HFF-Myc (cell line): ENCODE measurements around the gene TTC28.

Experiments used
- DNase-seq: peaks from one replicate; pipeline ENCODE4 v3.0.0-alpha.2; 2011; ENCODE audit warnings: low read depth; ENCODE audit errors: extremely low read depth
- H3K4me3 ChIP-seq: replicated peaks from 2 replicates; pipeline ENCODE4 v1.5.1; 2011; ENCODE audit warnings: low read depth, mild to moderate bottlenecking, control low read depth, low read length
- TF ChIP-seq, protein P1 (sequence below): IDR thresholded peaks from 2 replicates; pipeline ENCODE4 v1.5.1; 2012; ENCODE audit warnings: mild to moderate bottlenecking, low read depth, low read length, control low read depth; ENCODE audit errors: missing control alignments

Gene TTC28

DNA sequence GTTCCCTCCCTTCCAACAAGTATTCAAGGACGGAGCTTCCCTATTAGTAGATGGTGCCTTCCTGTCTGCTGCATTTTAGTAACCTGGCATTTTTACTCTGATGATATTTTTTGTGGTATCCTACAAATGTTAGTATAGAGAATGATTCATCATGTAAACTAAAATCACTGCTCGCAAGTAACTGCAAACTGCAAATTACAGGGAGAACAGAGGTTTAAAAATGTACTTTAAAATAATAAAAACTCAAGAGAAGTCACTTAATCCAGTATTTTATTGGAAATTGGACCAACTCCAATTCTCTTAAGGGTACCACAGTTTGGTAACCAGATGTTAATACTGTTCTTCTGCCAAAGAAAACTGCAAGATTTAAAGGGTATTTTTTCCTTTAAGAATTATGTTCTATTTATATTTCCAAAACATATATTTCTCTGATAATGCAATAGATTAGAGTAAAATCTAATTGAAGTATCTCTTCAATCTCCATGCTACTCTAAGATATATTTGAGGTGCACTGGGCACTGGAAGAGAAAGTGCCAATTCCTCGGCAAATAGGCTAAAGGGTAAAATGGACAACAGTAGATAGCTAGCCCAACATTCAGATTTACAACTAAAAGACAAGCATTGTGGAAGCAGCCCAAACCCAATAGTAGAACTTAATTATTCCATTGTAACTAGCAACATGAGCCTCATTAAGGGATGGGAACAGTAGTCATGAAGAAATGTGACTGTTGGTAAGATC is 298.0 kb downstream of the TTC28 start:
- TF ChIP-seq, protein P1, sequence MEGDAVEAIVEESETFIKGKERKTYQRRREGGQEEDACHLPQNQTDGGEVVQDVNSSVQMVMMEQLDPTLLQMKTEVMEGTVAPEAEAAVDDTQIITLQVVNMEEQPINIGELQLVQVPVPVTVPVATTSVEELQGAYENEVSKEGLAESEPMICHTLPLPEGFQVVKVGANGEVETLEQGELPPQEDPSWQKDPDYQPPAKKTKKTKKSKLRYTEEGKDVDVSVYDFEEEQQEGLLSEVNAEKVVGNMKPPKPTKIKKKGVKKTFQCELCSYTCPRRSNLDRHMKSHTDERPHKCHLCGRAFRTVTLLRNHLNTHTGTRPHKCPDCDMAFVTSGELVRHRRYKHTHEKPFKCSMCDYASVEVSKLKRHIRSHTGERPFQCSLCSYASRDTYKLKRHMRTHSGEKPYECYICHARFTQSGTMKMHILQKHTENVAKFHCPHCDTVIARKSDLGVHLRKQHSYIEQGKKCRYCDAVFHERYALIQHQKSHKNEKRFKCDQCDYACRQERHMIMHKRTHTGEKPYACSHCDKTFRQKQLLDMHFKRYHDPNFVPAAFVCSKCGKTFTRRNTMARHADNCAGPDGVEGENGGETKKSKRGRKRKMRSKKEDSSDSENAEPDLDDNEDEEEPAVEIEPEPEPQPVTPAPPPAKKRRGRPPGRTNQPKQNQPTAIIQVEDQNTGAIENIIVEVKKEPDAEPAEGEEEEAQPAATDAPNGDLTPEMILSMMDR: no peak
- peak; percentile 32 for DNase-seq

DNA sequence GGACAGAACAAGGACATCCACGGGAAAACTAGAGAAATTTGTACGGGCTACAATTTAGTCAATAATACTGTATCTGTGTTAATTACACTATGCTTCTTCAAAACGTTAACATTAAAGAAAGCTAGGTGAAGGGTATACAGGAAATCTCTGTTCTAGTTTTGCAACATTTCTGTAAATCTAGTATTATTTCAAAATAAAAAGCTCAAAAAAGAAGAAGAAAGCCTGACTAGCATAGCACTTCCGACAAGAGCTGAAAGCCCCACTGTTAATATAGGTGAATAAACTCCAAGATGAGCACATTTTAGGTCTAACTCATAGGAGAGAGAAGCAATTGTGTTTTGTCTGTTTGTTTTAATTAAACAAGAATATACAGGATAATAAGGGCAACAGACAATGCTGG is 299.7 kb downstream of the TTC28 start:
- TF ChIP-seq, protein P1: no peak
- DNase-seq: no peak
- no peak overlapping the region for H3K4me3 ChIP-seq

More for the DNA sequence above, 298.0 kb downstream of the TTC28 start:
- H3K4me3 ChIP-seq: no peak overlapping the region

DNA sequence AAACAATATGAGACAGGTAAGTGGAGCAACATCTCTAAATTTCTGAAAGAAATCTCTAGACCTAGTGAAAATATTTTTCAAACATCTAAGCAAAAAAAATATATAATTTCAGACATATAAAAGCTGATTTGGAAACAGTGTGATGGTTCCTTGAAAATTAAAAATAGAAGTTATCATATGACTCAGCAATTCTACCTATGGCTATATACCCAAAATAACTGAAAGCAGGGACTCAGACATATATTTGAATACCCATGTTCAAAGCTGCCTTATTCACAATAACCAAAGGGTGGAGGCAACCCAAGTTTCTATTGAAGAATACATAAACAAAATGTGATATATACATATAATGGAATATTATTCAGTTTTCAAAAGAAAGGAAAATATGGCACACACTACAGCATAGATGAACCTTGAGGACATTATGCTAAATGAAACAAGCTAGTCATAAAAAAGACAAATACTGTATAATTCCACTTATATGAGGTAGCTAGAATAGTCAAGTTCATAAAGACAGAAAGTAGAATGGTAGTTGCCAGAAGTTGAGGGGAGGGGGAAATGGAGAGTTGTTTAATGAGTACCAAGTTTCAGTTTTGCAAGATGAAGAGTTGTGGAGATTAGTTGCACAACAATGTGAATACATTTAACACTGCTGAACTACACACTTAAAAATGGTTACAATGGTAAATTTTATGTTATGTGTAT is 300.4 kb downstream of the TTC28 start:
- H3K4me3 ChIP-seq: no peak overlapping the region
- no peak for DNase-seq
- TF ChIP-seq, protein P1: no peak

DNA sequence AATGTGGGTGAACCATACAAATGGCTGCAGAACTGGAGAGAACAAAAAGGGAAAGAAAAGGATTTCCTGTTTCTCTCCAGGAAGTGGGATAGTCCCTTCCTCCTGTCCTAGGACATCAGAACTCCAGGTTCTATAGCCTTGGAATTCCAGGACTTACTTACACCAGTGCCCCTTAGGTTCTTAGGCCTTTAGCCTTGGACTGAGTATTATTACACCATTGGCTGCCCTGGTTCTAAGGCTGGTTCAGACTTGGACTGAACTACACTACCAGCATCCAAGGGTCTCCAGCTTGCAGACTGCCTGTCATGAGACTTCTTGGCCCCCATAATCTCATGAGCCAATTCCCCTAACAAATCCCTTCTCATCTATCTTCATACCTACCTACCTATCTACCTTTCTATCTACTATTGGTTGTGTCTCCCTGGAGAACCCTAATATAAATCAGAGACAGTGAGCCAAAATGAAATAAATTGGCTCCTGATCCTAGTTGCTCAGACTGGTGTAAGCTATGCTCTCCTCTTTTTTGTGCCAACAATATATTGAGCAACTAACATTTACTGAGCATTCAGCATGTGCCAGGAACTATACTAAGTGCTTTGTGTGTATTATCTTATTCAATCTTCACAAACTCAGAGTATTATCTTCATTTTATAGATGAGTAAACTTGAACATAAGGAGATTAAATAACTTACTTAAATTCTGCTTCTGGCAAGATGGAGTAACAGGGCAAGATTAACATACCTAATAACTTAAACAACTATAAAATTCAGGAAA is 303.7 kb downstream of the TTC28 start:
- no peak for DNase-seq
- TF ChIP-seq, protein P1: no peak
- no peak overlapping the region for H3K4me3 ChIP-seq

DNA sequence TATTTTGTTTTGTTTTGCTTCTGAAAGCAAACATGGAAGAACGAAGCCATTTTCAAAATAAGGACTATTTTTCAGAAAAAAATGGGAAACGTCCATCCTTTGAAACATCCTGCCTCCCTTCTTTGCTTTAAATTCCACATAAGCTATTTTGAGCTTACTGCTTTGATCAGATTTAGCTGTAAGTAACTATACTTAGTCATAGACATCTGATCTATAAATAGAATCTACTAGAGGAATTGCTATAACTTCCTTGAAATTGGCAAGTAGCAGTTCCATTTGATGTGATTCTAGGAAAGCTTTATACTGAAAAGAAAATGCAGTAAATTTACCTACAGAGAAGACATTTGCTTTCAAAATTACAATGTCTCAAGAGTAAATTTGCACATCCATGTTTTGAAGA is 305.8 kb downstream of the TTC28 start:
- TF ChIP-seq, protein P1: no peak
- no peak overlapping the region for H3K4me3 ChIP-seq
- no peak for DNase-seq

DNA sequence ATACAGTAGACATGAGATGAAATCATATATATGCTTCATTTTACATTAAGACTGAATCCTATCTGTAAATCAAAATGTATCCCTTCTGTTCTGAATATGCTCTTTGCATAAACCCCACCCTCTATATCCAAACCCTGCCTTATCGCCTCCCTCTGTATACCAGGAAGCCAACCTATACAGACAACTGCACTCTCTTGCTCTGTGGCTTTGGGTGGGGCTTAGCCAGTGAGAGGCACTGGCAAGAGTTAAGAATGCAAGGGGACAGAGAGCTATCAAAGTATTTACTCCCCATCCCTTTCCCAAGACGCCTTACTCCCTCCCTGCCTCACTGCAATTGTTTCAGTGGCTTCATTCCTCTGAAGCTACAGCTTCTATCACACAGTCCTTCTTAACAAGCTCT is 309.8 kb downstream of the TTC28 start:
- H3K4me3 ChIP-seq: no peak overlapping the region
- TF ChIP-seq, protein P1: no peak
- DNase-seq: no peak
